ENCODE measurements around the gene PGM1.

Gene PGM1

DNA sequence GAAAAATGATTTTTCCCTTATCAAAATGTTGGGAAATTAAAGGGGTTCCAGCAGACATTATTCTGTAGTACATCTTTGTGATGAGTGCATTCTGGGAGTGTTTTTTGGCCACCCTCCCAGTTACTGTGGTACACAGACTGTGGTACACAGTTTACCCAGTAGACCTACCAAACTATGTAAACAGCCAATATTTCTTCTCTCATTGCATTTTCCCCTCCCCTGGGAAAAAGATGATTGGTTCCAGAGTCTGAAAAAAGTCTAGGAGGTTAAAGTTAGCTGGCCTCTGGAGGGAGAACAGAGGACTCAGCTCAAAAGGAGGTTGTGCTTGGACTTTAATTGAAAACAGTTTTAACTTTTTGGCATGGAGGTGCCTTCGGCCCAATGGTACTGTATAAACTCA is 42.5 kb downstream of the PGM1 start:
- no peak for DNase-seq

DNA sequence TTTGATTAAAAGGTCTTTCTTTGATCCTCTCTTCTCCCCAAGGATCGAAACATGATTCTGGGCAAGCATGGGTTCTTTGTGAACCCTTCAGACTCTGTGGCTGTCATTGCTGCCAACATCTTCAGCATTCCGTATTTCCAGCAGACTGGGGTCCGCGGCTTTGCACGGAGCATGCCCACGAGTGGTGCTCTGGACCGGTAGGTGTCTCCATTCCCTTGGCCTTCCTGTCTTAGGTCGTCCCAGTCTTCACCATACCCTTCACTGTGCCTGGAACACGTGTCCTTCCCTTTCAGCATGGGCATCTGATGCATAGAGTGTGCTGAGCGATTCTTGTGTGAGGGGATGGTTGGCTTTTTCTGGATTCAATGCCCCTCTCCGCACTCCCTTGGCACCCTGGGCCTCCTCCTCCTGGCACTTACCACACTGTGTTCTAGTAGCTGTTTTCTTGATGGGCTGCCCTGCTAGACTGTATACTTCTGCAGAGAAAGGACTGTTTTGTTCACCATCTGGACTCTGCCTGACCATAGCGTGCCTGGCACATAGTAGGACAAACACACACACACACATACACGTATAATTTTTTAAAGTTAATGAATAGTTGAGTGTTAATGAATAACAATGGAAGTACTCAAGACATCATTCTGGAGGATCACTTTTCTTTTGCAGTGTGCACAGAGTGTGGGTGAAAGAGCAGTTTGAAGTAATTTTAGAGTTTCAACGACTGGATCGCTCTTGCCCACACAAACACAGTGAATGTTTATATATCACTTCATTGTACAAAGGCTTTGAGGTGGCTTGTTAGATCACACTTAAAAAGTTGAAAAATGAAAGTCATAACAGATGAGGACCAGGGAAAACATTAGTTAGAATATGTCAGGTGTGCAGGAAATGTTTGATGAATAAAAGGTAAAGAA is 43.2 kb downstream of the PGM1 start:
- no peak for DNase-seq

DNA sequence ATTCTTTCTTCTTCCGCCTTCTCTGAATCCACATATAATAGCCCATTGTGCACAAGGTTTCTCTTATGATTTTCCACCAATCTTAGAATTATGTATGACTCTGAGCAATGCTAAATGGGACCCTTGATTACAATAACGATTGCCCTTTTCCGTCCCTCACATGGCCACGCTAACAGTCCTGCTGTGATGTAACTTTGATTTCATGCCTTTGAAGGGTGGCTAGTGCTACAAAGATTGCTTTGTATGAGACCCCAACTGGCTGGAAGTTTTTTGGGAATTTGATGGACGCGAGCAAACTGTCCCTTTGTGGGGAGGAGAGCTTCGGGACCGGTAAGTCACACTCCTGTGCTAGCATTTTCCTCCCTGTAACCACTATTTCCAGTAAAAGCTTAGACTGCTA is 45.3 kb downstream of the PGM1 start:
- DNase-seq = no peak

GRCh38 chr1:63638875-63639274 is 45.7 kb downstream of the PGM1 start:
- no peak for DNase-seq

GRCh38 chr1:63640633-63641567 is 47.7 kb downstream of the PGM1 start:
- no peak for DNase-seq

GRCh38 chr1:63641615-63642014 is 48.4 kb downstream of the PGM1 start:
- DNase-seq = no peak

DNA sequence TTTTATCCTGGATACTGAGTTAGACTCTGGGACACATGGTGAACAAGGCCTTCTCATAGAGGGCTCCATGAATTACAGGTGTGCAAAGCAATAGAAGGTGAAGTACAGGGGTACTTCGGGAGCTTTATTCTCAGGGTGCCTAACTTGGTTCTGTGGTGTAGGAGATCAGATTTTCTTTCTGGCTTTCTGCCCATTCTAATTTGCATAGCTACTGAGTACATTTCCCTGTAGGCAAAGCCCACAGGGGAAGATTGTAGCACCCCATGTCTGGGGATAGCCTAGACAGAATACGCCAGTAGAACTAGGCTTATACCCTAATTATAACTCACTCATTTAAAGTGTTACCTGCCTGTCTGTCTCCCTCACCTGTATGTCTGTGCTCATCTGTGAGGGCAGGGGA is 49.7 kb downstream of the PGM1 start:
- DNase-seq = no peak

GRCh38 chr1:63643517-63643916 is 50.3 kb downstream of the PGM1 start:
- no peak for DNase-seq

DNA sequence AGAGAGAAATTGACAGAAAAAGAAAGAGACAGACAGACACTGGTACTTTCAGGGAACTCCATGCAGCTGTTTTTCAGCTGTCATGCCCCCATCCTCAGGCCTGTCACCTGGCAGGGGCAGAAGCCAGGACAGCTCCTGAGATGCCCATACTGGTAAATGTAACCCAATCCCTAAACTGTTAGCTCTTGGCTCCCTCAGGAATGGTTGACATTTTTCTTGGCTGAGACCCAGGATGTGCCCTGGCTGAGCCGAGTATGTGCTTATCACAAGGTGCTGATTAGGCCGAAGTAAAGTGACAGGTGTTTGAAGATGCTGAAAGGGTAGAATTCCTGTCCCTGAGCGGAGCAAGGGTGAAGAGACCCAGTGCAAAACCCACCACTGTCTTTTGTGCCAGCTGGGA is 50.7 kb downstream of the PGM1 start:
- no peak for DNase-seq

DNA sequence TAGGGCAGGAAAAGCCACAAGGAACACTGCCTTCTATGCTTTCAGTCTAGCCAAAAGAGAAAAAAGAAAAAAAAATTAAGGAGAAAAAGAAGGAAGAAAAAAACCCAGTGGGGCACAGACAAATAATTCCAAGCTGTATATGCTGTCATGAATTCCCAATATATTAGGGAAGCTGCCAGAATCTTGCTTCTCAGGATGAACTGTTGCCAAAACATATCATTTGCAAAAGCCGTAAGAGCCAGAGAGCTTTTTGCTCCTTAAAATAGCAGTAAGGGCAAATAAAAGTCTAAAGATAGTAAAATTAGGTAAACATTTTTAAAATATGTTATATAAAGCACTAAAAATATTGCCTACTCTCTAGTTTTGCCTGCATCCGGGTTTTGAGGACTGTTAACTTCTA is 52.1 kb downstream of the PGM1 start:
- no peak for DNase-seq

- DNase-seq = no peak
Measured at GRCh38 chr1:63648689-63649088, 55.5 kb downstream of the PGM1 start.

DNA sequence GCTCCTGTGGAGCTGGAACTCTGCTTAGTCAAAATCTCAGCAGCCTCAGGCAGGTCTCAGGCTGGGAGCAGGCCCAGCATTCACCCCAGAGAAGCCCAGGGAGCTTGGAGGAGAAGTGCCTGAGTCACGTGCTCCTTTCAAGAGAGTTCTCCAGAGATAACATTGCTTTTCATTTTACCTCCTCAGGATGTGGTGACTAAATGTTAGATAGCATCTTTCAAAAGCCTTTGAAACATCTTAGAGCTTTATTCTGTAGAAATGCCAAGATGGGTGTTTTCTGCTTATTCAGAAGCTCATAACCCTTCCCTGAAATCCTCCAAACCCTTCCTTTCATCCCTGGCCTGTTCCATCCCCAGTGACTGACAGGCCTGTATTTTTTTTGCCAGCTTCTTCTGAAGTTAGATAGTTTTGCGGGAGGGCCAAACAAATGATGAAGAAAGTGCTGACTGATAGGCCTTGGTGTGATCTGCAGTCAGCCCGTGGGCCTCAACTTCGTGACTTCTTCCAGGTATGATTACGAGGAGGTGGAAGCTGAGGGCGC is 58.0 kb downstream of the PGM1 start:
- DNase-seq = no peak

DNA sequence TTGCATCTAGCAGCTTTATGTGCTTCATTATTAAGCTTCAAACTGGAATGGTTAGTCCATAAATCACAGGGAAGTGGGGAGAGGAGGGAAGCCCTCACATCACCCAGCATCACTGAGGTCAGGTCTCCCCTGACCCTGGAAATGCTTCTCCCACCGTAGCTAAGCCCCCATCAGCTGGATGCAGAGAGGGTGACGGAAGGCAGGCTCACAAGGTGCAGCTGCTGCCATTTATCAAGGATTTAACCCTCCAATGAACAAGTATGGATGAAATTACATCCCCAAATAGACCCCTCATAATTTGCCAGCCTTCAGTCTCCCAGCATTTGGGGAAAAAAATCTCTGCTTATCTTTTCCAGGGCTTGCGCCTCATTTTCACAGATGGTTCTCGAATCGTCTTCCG is 60.8 kb downstream of the PGM1 start:
- no peak for DNase-seq

DNA sequence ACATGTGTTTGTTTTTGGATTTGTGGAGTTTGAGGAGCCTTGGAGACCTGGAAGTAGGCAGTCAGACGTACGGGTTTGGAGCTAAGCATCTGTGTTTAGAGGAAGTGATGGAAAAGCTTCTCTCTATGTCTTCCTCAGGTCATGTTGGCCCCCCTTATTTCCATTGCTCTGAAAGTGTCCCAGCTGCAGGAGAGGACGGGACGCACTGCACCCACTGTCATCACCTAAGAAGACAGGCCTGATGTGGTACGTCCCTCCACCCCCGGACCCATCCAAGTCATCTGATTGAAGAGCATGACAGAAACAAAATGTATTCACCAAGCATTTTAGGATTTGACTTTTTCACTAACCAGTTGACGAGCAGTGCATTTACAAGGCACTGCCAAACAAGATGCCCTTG is 66.2 kb downstream of the PGM1 start:
- DNase-seq = no peak

DNA sequence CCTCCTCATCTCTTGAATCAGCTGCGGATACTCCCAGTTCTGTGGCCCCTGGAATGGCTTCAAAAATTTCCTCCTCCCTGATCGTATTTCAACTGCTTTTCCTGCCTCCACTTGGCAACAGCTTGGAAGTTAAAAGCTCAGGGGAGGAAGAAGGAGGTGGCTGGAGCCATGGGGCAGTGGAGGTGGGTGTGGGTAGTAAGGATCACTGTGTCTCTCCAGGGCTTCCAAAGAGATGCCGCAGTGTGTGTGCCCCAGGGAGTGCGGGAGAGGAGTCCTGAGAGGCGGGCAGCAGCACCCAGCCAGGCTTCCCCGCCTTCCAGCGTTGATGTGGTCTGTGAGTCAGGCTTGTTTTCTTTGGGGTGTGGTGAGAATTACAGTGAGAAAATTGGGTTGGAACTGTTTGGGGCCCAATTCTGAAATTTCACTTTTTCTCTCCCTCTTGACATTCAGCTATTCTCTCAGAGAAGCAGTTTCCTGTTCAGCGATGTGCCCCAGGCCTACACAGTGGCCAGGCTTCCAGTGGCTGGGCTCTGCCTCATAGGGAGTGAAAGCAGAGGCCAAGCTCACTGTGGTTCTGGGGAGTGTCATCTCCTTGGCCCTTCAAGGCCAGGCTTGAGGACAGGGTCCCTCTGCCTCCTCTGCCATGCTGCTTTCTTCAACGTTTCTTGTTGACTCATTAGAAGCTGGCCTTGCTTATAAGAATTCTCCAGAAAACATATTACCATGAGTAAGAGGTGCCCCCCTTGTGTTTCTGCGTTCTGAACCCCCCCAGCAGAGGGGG is 69.0 kb downstream of the PGM1 start:
- DNase-seq = no peak

- DNase-seq = no peak
Measured at GRCh38 chr1:63662841-63663240, 69.6 kb downstream of the PGM1 start.

DNA sequence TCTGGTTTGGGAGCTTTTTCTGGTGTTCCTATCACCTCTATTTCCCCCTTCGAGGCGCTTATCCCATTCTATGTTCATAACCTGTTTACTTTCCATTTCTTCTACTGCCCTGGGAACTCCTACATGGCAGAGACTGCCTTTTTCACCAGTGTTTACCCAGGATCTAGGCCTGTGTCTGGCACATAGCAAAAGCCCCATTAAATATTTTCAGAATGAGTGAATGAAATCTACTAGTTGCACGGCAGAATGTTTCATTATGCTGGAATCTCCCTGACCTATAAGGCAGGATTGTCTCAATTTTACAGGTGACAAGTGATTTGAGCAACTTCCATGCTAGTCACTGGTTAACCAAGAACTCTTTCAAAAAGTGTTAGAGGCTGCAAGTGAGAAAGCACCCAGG is 70.1 kb downstream of the PGM1 start:
- DNase-seq = no peak

- no peak for DNase-seq
Measured at GRCh38 chr1:63663873-63664272, 70.7 kb downstream of the PGM1 start.

- no peak for DNase-seq
Measured at GRCh38 chr1:63664742-63665141, 71.5 kb downstream of the PGM1 start.

- no peak for DNase-seq
Measured at GRCh38 chr1:63665410-63665809, 72.2 kb downstream of the PGM1 start.

- DNase-seq = no peak
Measured at GRCh38 chr1:63665824-63666223, 72.6 kb downstream of the PGM1 start.

DNA sequence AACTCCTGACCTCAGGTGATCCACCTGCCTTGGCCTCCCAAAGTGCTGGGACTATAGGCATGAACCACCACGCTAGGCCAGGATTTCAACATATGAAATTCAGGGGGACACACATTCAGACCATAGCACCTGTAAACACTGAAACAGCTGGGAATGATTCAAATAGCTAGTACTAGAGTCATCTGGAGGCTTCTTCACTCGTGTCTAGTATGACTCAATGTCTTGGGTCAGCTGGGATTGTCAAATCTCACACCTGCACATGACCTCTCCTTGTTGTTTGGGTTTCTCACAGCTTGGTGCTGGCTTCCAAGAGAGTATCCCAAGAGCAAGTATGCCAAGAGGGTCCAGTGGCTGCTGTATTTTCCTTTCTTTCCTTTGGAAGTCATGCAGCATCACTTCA is 75.1 kb downstream of the PGM1 start:
- DNase-seq = no peak

Data from GOT3 (cell line).